HG03469 (cell line): ENCODE measurements around the gene ETFDH.
A peak's percentile ranks its signal among the peaks of the same experiment; 100 is the strongest.
"Not testable (repeated sequence)": the region's sequence is repeated elsewhere in the genome, so short reads cannot be mapped to it uniquely, and the experiment has no call there.

Experiments used
- ATAC-seq: cut with Tn5 transposase; IDR thresholded peaks from one replicate; pipeline ENCODE4 v1.9.1; 2021; ENCODE audit warnings: mild to moderate bottlenecking, moderate library complexity, moderate number of reproducible peaks; ENCODE audit not compliant: unreplicated experiment

The ETFDH gene

DNA sequence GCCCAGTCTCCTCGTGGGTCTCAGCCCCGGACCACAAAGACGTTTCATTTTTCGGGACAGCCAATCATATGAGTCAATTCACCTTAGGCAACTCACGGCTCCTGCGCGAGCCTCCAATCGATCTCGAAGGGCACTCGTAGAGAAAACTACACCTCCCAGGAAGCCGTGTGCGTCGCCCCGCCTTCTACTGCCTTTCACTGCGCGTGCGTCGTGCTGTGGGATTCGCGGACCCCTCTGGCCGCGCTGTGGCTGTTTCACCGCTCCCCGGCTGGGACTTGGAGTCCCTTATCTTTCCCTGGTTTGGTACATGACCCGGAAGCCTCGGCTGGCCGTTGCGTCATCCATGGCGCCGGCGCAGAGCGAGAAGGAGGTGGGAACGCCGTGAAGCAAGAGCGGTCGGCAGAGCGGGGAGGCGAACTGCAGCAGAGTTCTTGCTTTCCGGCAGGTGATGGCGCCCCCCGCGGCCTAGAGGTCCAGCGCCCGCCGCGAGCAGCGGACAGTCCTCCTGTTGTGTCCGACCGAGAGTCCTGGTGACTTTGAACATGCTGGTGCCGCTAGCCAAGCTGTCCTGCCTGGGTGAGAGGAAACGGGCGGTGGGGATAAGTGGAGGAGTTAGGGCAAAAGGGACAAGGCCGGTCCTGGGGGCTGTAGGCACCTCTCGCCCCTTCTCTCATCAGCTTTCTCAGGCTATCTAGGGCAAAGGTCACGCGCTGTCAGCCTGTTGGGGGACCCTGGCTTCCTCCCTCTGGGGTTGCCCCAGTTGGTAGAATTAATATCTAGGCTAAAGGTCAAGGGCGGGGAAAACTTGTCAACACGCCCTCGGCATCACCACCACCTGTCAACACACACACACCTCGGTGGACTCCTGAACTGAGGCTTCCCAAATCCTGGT, at the start of gene ETFDH:
Gene ETFDH, plus strand, starts transcription at position 382 of the 892 bp plus-strand sequence. Its CDS starts 161 bp downstream, at position 543.
- ATAC-seq, result peak; percentile 87

GRCh38 chr4:158624889-158625478, 47.1 kb upstream of the ETFDH start:
- ATAC-seq, result peak; percentile 96

DNA sequence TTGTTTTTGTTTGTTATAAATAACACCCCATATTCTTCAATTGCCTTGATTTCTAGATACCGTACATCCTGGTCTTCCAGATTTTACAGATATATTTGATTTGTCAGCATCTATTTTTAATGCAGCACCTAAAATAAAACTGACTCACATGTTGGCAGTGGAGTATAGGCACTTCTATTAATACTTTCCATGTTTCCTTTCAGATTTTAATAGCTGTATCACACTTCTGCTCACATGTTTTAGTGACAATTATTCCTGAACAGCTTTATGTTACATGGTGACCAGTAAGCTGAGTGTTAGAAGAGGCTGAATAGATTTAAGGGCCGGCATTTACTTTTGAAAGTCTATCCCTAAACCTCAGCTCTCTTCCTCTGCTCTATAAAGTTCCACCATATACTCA, 46.6 kb upstream of the ETFDH start:
- no peak for ATAC-seq

DNA sequence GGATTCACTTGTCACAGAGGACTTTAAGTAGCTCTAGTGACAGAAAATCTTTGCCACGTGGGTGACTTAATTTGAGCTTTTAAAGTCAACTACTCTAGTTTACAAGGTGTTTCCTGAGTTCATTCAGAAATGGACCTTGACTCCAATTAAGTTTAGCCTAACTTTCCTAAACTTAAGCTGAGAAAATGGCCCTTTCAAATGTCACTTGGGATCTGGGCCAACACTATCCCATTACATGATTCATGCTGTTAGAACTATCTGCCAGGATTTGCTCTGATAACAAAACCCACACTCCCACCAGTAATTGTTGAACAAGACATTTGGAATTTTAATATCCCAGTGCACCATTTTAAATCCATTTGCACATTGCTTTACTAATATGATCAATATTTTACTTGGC, 41.2 kb upstream of the ETFDH start:
- no peak for ATAC-seq

GRCh38 chr4:158636619-158637018, 35.5 kb upstream of the ETFDH start:
- ATAC-seq, result no peak

DNA sequence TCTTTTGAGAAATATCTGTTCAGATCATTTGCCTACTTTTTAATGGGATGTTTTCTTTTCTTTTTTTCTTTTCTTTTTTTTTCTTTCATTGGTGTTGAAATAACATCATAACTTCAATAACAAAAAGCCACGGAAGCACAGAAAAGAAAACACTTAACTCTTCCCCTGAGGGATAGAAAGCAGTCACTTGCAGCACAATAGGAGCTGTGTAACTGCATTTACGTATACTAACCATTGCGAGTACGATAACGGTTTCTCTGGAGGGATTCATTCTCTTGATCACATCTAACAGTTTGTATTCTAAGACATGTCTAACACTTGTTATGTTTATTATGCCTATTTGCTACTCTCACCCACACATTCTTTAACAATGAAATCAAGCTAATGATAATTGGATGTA, 27.7 kb upstream of the ETFDH start:
- ATAC-seq, result no peak

DNA sequence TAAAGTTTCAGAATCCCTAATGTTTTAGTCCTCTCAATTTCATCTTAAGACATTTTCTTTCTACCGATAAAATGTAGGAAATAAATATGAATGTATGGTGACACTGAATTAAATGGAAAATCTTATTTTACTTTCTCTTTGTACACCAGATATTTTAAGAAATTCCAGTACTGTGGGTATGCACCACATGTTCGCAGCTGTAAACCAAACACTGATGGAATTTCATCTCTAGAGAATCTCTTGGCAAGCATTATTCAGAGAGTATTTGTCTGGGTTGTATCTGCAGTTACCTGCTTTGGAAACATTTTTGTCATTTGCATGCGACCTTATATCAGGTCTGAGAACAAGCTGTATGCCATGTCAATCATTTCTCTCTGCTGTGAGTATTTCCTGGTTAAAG, 27.3 kb upstream of the ETFDH start:
- ATAC-seq, result no peak

GRCh38 chr4:158649111-158649680, 22.9 kb upstream of the ETFDH start:
- no peak for ATAC-seq

DNA sequence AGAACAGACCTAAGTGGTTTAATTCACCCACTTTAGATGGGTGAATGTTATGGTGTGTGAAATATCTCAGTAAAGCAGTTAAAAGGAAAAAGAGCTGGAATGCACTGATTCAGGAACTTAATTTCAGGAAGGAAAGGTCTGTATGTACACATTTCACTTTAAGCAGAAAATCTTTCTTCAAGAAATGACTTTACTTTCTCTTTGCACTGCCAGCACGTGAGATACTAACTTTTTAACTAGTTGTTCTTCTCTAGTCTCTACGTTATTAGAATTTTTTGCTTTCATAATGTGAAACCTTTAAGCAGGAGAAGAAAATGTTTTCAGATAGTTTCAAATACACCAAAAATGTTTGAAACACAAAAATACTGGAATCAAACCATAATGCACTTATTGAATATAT, 19.2 kb upstream of the ETFDH start:
- ATAC-seq, result no peak

DNA sequence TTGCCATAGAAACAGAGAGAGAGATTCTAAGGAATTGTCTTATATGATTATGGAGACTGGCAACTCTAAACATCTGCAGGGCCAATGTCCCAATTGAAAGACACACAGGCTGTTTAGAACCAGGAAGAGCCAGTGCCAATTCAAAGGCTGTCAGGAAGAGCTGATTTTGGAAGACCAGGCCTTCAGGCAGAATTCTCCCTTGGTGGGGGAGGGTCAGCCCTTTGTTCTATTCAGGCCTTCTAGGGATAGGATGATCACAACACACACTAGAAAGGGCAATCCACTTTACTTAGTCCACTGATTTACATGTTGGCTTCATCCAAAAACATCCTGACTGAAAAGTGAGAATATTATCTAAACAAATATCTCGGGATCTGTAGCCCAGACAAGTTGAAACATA, 15.7 kb upstream of the ETFDH start:
- no peak for ATAC-seq

- ATAC-seq, result no peak
Observed at GRCh38 chr4:158657291-158657690, 14.8 kb upstream of the ETFDH start.

DNA sequence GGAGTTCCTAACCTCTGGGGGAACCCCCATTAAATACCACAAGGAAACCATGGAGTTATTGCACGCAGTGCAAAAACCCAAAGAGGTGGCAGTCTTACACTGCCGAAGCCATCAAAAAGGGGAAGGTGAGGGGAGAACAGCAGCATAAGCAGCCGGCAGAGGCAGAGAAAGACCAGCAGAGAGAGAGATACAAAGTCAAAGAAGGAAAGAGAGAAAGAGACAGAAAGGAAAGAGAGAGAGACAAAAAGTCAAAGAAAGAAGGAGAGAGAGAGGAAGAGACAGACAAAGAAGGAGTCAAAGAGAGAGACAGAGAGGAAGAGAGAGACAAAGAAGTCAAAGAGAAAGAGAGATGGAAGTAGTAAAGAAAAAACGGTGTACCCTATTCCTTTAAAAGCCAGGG, 8.8 kb upstream of the ETFDH start:
- not testable (repeated sequence) for ATAC-seq

DNA sequence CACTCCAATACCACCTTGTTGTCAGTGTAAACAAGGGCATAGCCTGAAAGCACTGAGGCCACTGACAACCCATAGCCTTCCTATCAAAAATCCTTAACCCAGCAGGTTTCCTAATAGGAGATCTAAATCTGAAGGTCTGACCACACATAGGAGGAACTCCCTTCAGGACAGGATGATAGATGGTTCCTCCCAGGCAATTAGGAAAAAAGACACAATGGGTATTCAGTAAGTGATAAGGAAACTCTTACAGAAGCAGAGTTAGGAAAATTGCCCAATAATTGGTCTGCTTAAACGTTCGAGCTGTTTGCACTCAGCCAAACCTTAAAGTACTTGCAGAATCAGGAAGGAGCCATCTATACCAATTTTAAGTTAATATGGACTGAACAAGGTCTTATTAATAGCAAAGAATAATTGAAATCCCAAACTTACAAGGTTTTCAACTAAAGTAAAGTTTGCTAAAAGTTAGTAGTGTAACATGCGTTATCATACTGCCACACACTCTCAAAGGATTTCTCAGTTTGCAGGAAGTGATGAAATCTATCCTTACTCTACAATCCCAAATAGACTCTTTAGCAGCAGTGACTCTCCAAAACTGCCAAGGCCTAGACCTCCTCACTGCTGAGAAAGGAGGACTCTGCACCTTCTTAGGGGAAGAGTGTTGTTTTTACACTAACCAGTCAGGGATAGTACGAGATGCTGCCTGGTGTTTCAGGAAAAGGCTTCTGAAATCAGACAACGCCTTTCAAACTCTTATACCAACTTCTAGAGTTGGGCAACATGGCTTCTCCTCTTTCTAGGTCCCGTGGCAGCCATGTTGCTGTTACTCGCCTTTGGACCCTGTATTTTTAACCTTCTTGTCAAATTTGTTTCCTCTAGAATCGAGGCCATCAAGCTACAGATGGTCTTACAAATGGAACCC, 8.1 kb upstream of the ETFDH start:
- not testable (repeated sequence) for ATAC-seq

GRCh38 chr4:158664806-158665205, 7.3 kb upstream of the ETFDH start:
- ATAC-seq, result no peak

DNA sequence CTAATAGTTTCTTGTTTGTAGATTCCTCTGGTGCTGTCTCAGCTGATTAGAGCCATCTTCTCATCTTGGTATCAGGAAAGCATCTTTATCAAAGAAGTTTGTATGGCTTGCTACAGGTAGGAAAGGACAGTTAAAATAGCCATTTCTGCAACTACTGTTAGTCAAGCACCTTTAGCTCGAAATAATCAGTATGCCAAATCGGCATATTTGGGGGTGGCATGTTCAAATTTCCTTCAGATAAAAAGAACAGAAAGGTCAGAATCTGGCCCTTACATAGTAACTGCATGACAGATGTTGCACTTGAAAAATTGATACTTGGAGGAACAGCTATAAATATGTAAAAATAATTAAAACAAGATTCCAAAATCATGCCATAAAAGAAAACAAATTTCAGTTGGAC, 5.2 kb upstream of the ETFDH start:
- ATAC-seq, result no peak

GRCh38 chr4:158667651-158668198, 4.4 kb upstream of the ETFDH start:
- no peak for ATAC-seq

GRCh38 chr4:158669310-158669709, 2.8 kb upstream of the ETFDH start:
- no peak for ATAC-seq

DNA sequence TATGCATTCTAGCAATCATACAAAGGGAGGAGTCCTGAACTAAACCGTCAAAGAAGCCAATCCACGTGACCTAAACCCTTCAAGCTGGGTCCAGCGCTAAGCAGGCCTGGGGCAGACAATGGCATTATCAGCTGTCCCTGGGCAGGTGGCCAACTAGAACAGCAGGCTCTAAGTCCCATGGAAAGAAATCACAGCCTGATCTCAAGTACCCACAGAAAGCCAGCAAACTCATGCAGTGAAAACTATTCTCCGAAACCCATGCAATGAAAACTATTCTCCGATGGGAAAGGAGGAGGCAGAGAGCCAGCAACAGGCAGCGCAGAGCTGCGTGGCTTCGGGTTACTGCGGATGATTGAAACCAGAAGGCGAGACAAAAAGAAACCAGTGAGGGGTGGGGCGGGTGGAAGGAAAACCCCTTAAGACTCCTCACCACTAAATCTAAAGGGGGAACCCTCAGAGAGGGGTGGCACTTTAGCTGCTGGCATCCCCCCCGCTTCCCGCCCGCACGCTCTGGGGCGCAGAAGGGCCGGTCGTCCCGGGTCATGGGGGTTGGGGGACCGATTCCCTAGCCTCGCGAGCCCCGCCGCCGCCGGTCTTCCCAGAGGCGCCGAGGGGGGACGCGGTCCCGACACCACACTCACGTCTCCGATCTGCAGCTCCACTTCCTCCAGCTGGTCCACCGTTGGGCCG, 976 bp upstream of the ETFDH start:
- peak; percentile 11 for ATAC-seq

DNA sequence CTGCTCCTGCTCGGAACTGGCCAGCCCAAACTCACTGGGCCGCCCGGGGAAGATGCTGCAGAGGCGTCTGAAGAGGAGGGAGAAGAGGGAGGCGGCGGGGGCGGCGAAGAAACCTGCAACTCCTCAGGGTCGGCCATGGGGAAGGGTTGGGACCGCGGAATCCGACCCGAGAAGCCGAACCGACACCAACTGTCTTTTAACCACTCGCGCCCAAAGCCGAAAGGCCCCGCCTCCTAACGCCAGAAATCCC, 506 bp upstream of the ETFDH start, which contains the start of gene C4orf46:
Gene C4orf46, minus strand, starts transcription at position 223 of the 250 bp plus-strand sequence. Its CDS starts 86 bp downstream, at position 137.
- no peak for ATAC-seq

- no peak for ATAC-seq
Observed at GRCh38 chr4:158673633-158674032, 1.5 kb downstream of the ETFDH start.
